Measurements from ENCODE around the gene LHX6. TPM values are rescaled to one million over a fixed set of nuclear protein-coding genes. Genes with fewer than 3 reads are reported as not detected.

The LHX6 gene
- total and polyA plus RNA-seq, 10 donors, result 0.04 to 1.3 (median 0.40) TPM; not detected in 3

GRCh38 chr9:122274055-122274454, 45.3 kb upstream of the LHX6 start:
- no peak overlapping the region for H3K4me3 ChIP-seq
- no peaks in the 10 kb centered on the region for H3K27me3 ChIP-seq (replicated peaks in 1 of 7)
- TF ChIP-seq POLR2AphosphoS5 (IDR thresholded peaks at IDR 0.05) (no peak), POLR2A (IDR thresholded peaks at IDR 0.05) (no peak), CTCF (IDR thresholded peaks at IDR 0.05 in 8 of 11, conservative IDR thresholded peaks at IDR 0.05 in 3 of 11) (no peak)
- H3K27ac ChIP-seq, result no peak overlapping the region
- peaks cover 0 to 13% (median 3%) of the 10 kb centered on the region in 6 donors for H3K4me1 ChIP-seq
- peaks cover 0 to 74% (median 16%) of the 10 kb centered on the region in 6 donors for H3K36me3 ChIP-seq
- DNase-seq, result no peak
- peaks cover 0 to 22% (median 15%) of the 10 kb centered on the region in 8 donors for H3K9me3 ChIP-seq
- 89 to 98% (median 96%) methylated on average over 2 of the region's 2 CpGs for WGBS, 5 donors
- intact Hi-C loops (cut with DNase I; ENCODE audit: low total_unique reads), result no loop called here

GRCh38 chr9:122268041-122268814, 39.5 kb upstream of the LHX6 start:
- TF ChIP-seq CTCF (IDR thresholded peaks at IDR 0.05 in 8 of 11, conservative IDR thresholded peaks at IDR 0.05 in 3 of 11), result no peak
- no peak for TF ChIP-seq POLR2A (IDR thresholded peaks at IDR 0.05)
- no peak for TF ChIP-seq POLR2AphosphoS5 (IDR thresholded peaks at IDR 0.05)
- Histone ChIP-seq H3K9me3 (no peaks in the 10 kb centered on the region), H3K27me3 (replicated peaks in 1 of 7) (no peaks in the 10 kb centered on the region), H3K36me3 (peaks cover 0 to 26% (median 10%) of the 10 kb centered on the region in 6 donors), H3K27ac (no peak overlapping the region), H3K4me1 (peaks cover 19 to 60% (median 39%) of the 10 kb centered on the region in 6 donors), H3K4me3 (no peak overlapping the region)
- 71 to 80% (median 79%) methylated on average over 6 of the region's 6 CpGs for WGBS, 5 donors
- no peak for DNase-seq
- intact Hi-C loops (cut with DNase I; ENCODE audit: low total_unique reads), result no loop called here

GRCh38 chr9:122265149-122265915, 36.6 kb upstream of the LHX6 start:
- H3K9me3 ChIP-seq, result no peaks in the 10 kb centered on the region
- intact Hi-C loops (cut with DNase I; ENCODE audit: low total_unique reads), result no loop called here
- 6 to 7% (median 6%) methylated on average over 17 of the region's 17 CpGs for WGBS, 5 donors

More at GRCh38 chr9:122265149-122265915, 36.6 kb upstream of the LHX6 start:
- no peak for TF ChIP-seq POLR2AphosphoS5 (IDR thresholded peaks at IDR 0.05)
- no peak for TF ChIP-seq CTCF (IDR thresholded peaks at IDR 0.05 in 8 of 11, conservative IDR thresholded peaks at IDR 0.05 in 3 of 11)
- TF ChIP-seq POLR2A (IDR thresholded peaks at IDR 0.05), result no peak
- peaks cover 26 to 73% (median 51%) of the 10 kb centered on the region in 6 donors for H3K4me1 ChIP-seq
- peak overlapping the region; percentile 57 to 92 (median 82) for H3K4me3 ChIP-seq
- H3K27me3 ChIP-seq (replicated peaks in 1 of 7), result no peaks in the 10 kb centered on the region
- DNase-seq, result no peak
- H3K36me3 ChIP-seq, result peaks cover 0 to 25% (median 11%) of the 10 kb centered on the region in 6 donors
- H3K27ac ChIP-seq, result peak overlapping the region; percentile 81 to 96 (median 92)
